A549 (cell line): ENCODE results near the gene ARMC7. TPM values are rescaled to one million over a fixed set of nuclear protein-coding genes. Genes with fewer than 3 reads are reported as not detected.

Experiments
- ATAC-seq, 2 experiments: fragments of 200-7000 bp in 1 of 2; fragments of >200 bp in 1 of 2; cut with Nextera tagmentation in 1 of 2; cut with Tn5 transposase in 1 of 2; 3 replicates each; pipeline versions ENCODE4 v1.8.0 to v1.9.1; 2018 to 2020; ENCODE audit warnings: mild to moderate bottlenecking in 1 of 2, moderate library complexity in 1 of 2
- CTCF ChIA-PET: fragments of 300-600 bp; sonication (Branson Sonifier 250); formaldehyde crosslinking; extraction: SDS; loops from one replicate; lab custom pipeline; 2021; ENCODE audit warnings: antibody characterized with exemption, inconsistent platforms; lab: Yijun Ruan, JAX
- POLR2A ChIA-PET: fragments of 350-600 bp; formaldehyde crosslinking; extraction: SDS; loops from one replicate; lab custom pipeline; 2021; ENCODE audit warnings: antibody characterized with exemption, inconsistent platforms; lab: Yijun Ruan, JAX
- DNase-seq, 2 experiments: peaks; one replicate each; pipeline versions ENCODE4 v3.0.0 to v3.0.0-alpha.2; 2011 to 2016; ENCODE audit warnings: low read depth in 1 of 2, low spot score in 1 of 2
- FAIRE-seq: peaks from 2 replicates; lab custom pipeline; 2011; peaks lifted over from hg19 to GRCh38; lab: Jason Lieb, UNC
- H3K27ac ChIP-seq, 2 experiments: fragments of >200 bp; sonication (Bioruptor Twin); formaldehyde crosslinking; 3 replicates each; pipeline ENCODE4 v1.5.1; 2016 to 2017
- H3K4me1 ChIP-seq: fragments of >200 bp; sonication (Bioruptor Twin); formaldehyde crosslinking; 3 replicates; pipeline ENCODE4 v1.6.1; 2016
- H3K4me2 ChIP-seq: fragments of >200 bp; sonication (Bioruptor Twin); formaldehyde crosslinking; 3 replicates; pipeline ENCODE4 v1.6.1; 2016
- H3K4me3 ChIP-seq: fragments of >200 bp; sonication (Bioruptor Twin); formaldehyde crosslinking; 3 replicates; pipeline ENCODE4 v1.5.1; 2016
- H3K9me3 ChIP-seq: fragments of >200 bp; sonication (Bioruptor Twin); formaldehyde crosslinking; 3 replicates; pipeline ENCODE4 v1.6.1; 2016
- BHLHE40 ChIP-seq: IDR thresholded peaks from 2 replicates; pipeline ENCODE4 v1.6.1; 2012; ENCODE audit warnings: low read depth, low read length, inconsistent platforms
- CBX2 ChIP-seq: fragments of 200-600 bp; sonication (generic); IDR thresholded peaks from 2 replicates; pipeline ENCODE4 v1.6.1; 2016; ENCODE audit warnings: low read depth, mild to moderate bottlenecking, borderline replicate concordance
- CEBPB ChIP-seq, 2 experiments: fragments of >200 bp in 1 of 2; sonication (Bioruptor Twin) in 1 of 2; formaldehyde crosslinking in 1 of 2; IDR thresholded peaks; 2 replicates each; pipeline ENCODE4 v1.6.1; 2012 to 2016
- CHD2 ChIP-seq: fragments of 150-350 bp; IDR thresholded peaks from 2 replicates; pipeline ENCODE4 v1.6.1; 2014; ENCODE audit warnings: low read length; ENCODE audit not compliant: partially characterized antibody
- CHD4 ChIP-seq: fragments of 200-600 bp; sonication (generic); IDR thresholded peaks from 2 replicates; pipeline ENCODE4 v1.6.1; 2016; ENCODE audit warnings: antibody characterized with exemption, mild to moderate bottlenecking, borderline replicate concordance
- EHMT2 ChIP-seq: fragments of 200-600 bp; sonication (generic); IDR thresholded peaks from 2 replicates; pipeline ENCODE4 v1.6.1; 2016; ENCODE audit warnings: antibody characterized with exemption, low read depth, mild to moderate bottlenecking, moderate library complexity
- EP300 ChIP-seq, 2 experiments: fragments of >200 bp; sonication (Bioruptor Twin); formaldehyde crosslinking; IDR thresholded peaks; 2 replicates in 1 of 2; 3 replicates in 1 of 2; pipeline ENCODE4 v1.6.1; 2016 to 2017
- ESRRA ChIP-seq: fragments of 150-350 bp; IDR thresholded peaks from 2 replicates; pipeline ENCODE4 v1.6.1; 2014; ENCODE audit warnings: mild to moderate bottlenecking, low read length, borderline replicate concordance
- FOSB ChIP-seq: fragments of 250-450 bp; sonication (Bioruptor Pico); IDR thresholded peaks from 2 replicates; pipeline ENCODE4 v1.5.0; 2020; ENCODE audit warnings: mild to moderate bottlenecking, moderate library complexity
- FOXS1 ChIP-seq: fragments of 250-450 bp; sonication (Bioruptor Pico); IDR thresholded peaks from 2 replicates; pipeline ENCODE4 v1.5.0; 2020; ENCODE audit warnings: mild to moderate bottlenecking, moderate library complexity
- GATA3 ChIP-seq: IDR thresholded peaks from 2 replicates; pipeline ENCODE4 v1.6.1; 2012; ENCODE audit warnings: borderline replicate concordance
- HDAC2 ChIP-seq: fragments of 200-600 bp; sonication (generic); IDR thresholded peaks from 2 replicates; pipeline ENCODE4 v1.6.1; 2016
- JUNB ChIP-seq: fragments of >200 bp; sonication (Bioruptor Twin); formaldehyde crosslinking; IDR thresholded peaks from 2 replicates; pipeline ENCODE4 v1.6.1; 2016
- MAFK ChIP-seq: fragments of 450-650 bp; IDR thresholded peaks from 2 replicates; pipeline ENCODE4 v1.6.1; 2014; ENCODE audit not compliant: partially characterized antibody
- MAZ ChIP-seq: fragments of 150-350 bp; IDR thresholded peaks from 2 replicates; pipeline ENCODE4 v1.6.1; 2014; ENCODE audit warnings: antibody characterized with exemption, low read depth, low read length, borderline replicate concordance
- MYC ChIP-seq: IDR thresholded peaks from 2 replicates; pipeline ENCODE4 v1.6.1; 2012; ENCODE audit warnings: mild to moderate bottlenecking, inconsistent platforms, low read length, improper control_type of control experiment, borderline replicate concordance
- NPAS2 ChIP-seq: fragments of 250-450 bp; sonication (Bioruptor Pico); IDR thresholded peaks from 2 replicates; pipeline ENCODE4 v1.8.0; 2022; ENCODE audit warnings: mild to moderate bottlenecking, moderate library complexity, borderline replicate concordance
- NR3C1 ChIP-seq: fragments of >200 bp; sonication (Bioruptor Twin); formaldehyde crosslinking; IDR thresholded peaks from 3 replicates; pipeline ENCODE4 v1.6.1; 2017
- POLR2A ChIP-seq: IDR thresholded peaks from 2 replicates; pipeline ENCODE4 v1.6.1; 2012; ENCODE audit warnings: mild to moderate bottlenecking, low read length
- POLR2AphosphoS2 ChIP-seq: conservative IDR thresholded peaks from 2 replicates; pipeline ENCODE4 v1.6.1; 2012; ENCODE audit warnings: low read length, improper control_type of control experiment, inconsistent platforms
- RARB ChIP-seq: fragments of 250-450 bp; sonication (Bioruptor Pico); IDR thresholded peaks from 2 replicates; pipeline ENCODE4 v1.8.0; 2021; ENCODE audit warnings: mild to moderate bottlenecking, moderate library complexity
- RNF2 ChIP-seq: fragments of 200-600 bp; sonication (generic); IDR thresholded peaks from 2 replicates; pipeline ENCODE4 v1.6.1; 2016; ENCODE audit warnings: low read depth, mild to moderate bottlenecking, antibody characterized with exemption, moderate library complexity, borderline replicate concordance
- SREBF2 ChIP-seq: fragments of 450-650 bp; IDR thresholded peaks from 2 replicates; pipeline ENCODE4 v1.6.1; 2014; ENCODE audit warnings: mild to moderate bottlenecking, moderate library complexity
- TFCP2L1 ChIP-seq: fragments of 250-450 bp; sonication (Bioruptor Pico); IDR thresholded peaks from 2 replicates; pipeline ENCODE4 v1.5.0; 2021; ENCODE audit warnings: mild to moderate bottlenecking
- ZFP36 ChIP-seq: fragments of 450-650 bp; IDR thresholded peaks from 2 replicates; pipeline ENCODE4 v1.6.1; 2014; ENCODE audit warnings: borderline replicate concordance; ENCODE audit not compliant: partially characterized antibody
- ZNF302 ChIP-seq: fragments of 250-450 bp; sonication (Bioruptor Pico); IDR thresholded peaks from 2 replicates; pipeline ENCODE4 v1.9.0; 2021; ENCODE audit warnings: inconsistent platforms, mild to moderate bottlenecking, moderate library complexity
- ZSCAN20 ChIP-seq: fragments of 250-450 bp; sonication (Bioruptor Pico); IDR thresholded peaks from 2 replicates; pipeline ENCODE4 v1.8.0; 2022; ENCODE audit warnings: mild to moderate bottlenecking, moderate library complexity
- WGBS: methylation state at CpG from one replicate; pipeline ENCODE4 v1.1.6; 2017; ENCODE audit errors: missing lambda C conversion rate; 5-methylcytosine and 5-hydroxymethylcytosine counted together
- polyA plus RNA-seq, 4 experiments: library from polyadenylated mRNA; depleted of rRNA in 3 of 4; stranded (reverse); fragments of >200 nt; fragmentation: RNase III in 1 of 4; extraction: RNeasy Plus Mini Kit Qiagen cat#74134 plus additional on column Dnase treatment in 1 of 4; gene quantifications; 2 replicates in 3 of 4; 3 replicates in 1 of 4; pipeline ENCODE4 v1.2.3, GENCODE V29; 2011 to 2017
- TF ChIP-seq, protein P1 (sequence below): IDR thresholded peaks from 2 replicates; pipeline ENCODE4 v1.6.1; 2012
- TF ChIP-seq, protein P2 (sequence below): fragments of >200 bp; sonication (Bioruptor Twin); formaldehyde crosslinking; IDR thresholded peaks from 3 replicates; pipeline ENCODE4 v1.6.1; 2016
- TF ChIP-seq, protein P3 (sequence below): fragments of 250-450 bp; sonication (Bioruptor Pico); IDR thresholded peaks from 2 replicates; pipeline ENCODE4 v1.5.0; 2021; ENCODE audit warnings: mild to moderate bottlenecking, moderate library complexity, borderline replicate concordance
- TF ChIP-seq, protein P4 (sequence below): fragments of >200 bp; sonication (Bioruptor Twin); formaldehyde crosslinking; IDR thresholded peaks from 3 replicates; pipeline ENCODE4 v1.5.1; 2016
- TF ChIP-seq, protein P5 (sequence below): fragments of 450-650 bp; IDR thresholded peaks from 2 replicates; pipeline ENCODE4 v1.6.1; 2014; ENCODE audit warnings: antibody characterized with exemption
- TF ChIP-seq, protein P6 (sequence below): IDR thresholded peaks from 2 replicates; pipeline ENCODE4 v1.6.1; 2012; ENCODE audit warnings: low read depth, borderline replicate concordance

ARMC7 gene
- polyA plus RNA-seq, 2 of the 4 experiments (the other 2 are of a cell fraction), result 8.5 to 12.6 TPM

DNA sequence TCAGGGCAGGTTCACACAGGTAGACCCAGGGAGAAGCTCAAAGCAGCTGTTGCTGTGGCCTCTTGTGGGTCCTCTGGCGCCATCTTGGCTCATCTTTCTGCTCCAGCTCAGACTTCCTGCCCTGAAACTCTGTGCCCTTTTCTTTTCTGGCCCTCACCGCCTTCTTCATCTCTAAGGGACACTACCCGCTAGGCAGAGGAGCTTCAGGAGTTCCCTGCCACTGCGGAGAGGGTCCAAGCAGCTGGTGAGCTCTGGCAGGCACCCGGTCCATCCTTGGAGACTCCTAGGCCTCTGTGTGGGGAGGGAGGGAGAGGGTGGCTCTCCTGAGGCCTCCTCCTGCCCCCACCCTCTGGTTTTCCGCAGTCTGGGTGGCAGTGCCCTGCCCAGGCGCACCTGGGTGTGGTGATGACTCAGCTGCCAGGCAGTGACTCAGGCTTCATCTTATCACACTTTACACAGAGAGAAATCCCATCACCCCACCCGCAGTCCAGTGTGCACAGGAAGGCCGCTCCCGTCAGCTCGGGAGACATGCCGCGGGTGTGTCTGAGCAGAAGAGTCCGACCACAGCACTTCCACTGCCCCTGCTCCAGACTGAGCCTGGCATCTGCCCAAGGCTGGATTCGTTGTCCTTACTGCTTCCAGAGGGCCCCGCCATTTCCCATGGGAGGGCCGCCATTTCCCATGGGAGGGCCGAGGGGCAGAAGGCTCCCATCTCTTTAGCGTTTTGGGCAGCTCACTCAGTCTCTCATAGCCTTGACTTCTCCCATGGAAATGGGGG, 14.5 kb downstream of the ARMC7 start:
- POLR2A ChIA-PET, result interaction anchor here (0.7 to 2.3 kb wide), 22 partner anchors 7 to 731 kb away, joined by 3 to 56 read pairs (median 4); partner anchors contain the start of genes ARMC7, FDXR, JPT1 and NT5C
- TF ChIP-seq POLR2AphosphoS2 (peak; percentile 76), SREBF2 (no peak), CHD4 (no peak), FOXS1 (peak; percentile 90; the same call in 1 of the 2 replicates), RNF2 (no peak), EHMT2 (peak; percentile 63; the same call in 1 of the 2 replicates), FOSB (CRISPR knock-in tag) (no peak; the same call in none of the 2 replicates), POLR2A (peak; percentile 62), EP300 (IDR thresholded peaks at IDR 0.05) (peak; percentile 30 to 80; a peak in 3 of 5 replicates), MAFK (peak; percentile 99), ZSCAN20 (CRISPR knock-in tag) (peak; percentile 89), ESRRA (no peak), CBX2 (no peak), CEBPB (IDR thresholded peaks at IDR 0.05) (peak in 1 of 2 experiments; percentile 63; a peak in 1 of 4 replicates), RARB (0 out of 2 replicates have a peak, but pooled peaks have one; percentile 66), MAZ (peak; percentile 99), CHD2 (no peak), GATA3 (peak; percentile 93), TFCP2L1 (peak; percentile 92), NR3C1 (no peak), JUNB (peak; percentile 93), BHLHE40 (0 out of 2 replicates have a peak, but pooled peaks have one; percentile 3), ZFP36 (no peak), MYC (peak; percentile 91), NPAS2 (peak; percentile 49; the same call in 1 of the 2 replicates), HDAC2 (no peak), ZNF302 (CRISPR knock-in tag) (peak; percentile 95)
- TF ChIP-seq, protein P1, sequence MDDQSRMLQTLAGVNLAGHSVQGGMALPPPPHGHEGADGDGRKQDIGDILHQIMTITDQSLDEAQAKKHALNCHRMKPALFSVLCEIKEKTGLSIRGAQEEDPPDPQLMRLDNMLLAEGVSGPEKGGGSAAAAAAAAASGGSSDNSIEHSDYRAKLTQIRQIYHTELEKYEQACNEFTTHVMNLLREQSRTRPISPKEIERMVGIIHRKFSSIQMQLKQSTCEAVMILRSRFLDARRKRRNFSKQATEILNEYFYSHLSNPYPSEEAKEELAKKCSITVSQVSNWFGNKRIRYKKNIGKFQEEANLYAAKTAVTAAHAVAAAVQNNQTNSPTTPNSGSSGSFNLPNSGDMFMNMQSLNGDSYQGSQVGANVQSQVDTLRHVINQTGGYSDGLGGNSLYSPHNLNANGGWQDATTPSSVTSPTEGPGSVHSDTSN, result peak; percentile 66; the same call in 1 of the 2 replicates
- TF ChIP-seq, protein P2, sequence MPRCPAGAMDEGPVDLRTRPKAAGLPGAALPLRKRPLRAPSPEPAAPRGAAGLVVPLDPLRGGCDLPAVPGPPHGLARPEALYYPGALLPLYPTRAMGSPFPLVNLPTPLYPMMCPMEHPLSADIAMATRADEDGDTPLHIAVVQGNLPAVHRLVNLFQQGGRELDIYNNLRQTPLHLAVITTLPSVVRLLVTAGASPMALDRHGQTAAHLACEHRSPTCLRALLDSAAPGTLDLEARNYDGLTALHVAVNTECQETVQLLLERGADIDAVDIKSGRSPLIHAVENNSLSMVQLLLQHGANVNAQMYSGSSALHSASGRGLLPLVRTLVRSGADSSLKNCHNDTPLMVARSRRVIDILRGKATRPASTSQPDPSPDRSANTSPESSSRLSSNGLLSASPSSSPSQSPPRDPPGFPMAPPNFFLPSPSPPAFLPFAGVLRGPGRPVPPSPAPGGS, result no peak; the same call in 1 of the 3 replicates
- TF ChIP-seq, protein P3, sequence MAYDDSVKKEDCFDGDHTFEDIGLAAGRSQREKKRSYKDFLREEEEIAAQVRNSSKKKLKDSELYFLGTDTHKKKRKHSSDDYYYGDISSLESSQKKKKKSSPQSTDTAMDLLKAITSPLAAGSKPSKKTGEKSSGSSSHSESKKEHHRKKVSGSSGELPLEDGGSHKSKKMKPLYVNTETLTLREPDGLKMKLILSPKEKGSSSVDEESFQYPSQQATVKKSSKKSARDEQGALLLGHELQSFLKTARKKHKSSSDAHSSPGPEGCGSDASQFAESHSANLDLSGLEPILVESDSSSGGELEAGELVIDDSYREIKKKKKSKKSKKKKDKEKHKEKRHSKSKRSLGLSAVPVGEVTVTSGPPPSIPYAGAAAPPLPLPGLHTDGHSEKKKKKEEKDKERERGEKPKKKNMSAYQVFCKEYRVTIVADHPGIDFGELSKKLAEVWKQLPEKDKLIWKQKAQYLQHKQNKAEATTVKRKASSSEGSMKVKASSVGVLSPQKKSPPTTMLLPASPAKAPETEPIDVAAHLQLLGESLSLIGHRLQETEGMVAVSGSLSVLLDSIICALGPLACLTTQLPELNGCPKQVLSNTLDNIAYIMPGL (CRISPR knock-in tag), result peak; percentile 98
- TF ChIP-seq, protein P4, sequence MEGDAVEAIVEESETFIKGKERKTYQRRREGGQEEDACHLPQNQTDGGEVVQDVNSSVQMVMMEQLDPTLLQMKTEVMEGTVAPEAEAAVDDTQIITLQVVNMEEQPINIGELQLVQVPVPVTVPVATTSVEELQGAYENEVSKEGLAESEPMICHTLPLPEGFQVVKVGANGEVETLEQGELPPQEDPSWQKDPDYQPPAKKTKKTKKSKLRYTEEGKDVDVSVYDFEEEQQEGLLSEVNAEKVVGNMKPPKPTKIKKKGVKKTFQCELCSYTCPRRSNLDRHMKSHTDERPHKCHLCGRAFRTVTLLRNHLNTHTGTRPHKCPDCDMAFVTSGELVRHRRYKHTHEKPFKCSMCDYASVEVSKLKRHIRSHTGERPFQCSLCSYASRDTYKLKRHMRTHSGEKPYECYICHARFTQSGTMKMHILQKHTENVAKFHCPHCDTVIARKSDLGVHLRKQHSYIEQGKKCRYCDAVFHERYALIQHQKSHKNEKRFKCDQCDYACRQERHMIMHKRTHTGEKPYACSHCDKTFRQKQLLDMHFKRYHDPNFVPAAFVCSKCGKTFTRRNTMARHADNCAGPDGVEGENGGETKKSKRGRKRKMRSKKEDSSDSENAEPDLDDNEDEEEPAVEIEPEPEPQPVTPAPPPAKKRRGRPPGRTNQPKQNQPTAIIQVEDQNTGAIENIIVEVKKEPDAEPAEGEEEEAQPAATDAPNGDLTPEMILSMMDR, result no peak; the same call in 2 of the 3 replicates
- TF ChIP-seq, protein P5, sequence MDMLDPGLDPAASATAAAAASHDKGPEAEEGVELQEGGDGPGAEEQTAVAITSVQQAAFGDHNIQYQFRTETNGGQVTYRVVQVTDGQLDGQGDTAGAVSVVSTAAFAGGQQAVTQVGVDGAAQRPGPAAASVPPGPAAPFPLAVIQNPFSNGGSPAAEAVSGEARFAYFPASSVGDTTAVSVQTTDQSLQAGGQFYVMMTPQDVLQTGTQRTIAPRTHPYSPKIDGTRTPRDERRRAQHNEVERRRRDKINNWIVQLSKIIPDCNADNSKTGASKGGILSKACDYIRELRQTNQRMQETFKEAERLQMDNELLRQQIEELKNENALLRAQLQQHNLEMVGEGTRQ, result no peak
- TF ChIP-seq, protein P6, sequence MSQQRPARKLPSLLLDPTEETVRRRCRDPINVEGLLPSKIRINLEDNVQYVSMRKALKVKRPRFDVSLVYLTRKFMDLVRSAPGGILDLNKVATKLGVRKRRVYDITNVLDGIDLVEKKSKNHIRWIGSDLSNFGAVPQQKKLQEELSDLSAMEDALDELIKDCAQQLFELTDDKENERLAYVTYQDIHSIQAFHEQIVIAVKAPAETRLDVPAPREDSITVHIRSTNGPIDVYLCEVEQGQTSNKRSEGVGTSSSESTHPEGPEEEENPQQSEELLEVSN, result peak; percentile 83

More for the DNA sequence above, 14.5 kb downstream of the ARMC7 start:
- Histone ChIP-seq H3K27ac (peak overlapping the region; percentile 92 to 97), H3K4me2 (peak overlapping the region; percentile 93), H3K4me1 (peaks cover 61% of the 10 kb centered on the region), H3K4me3 (peak overlapping the region; percentile 31), H3K9me3 (no peaks in the 10 kb centered on the region)
- CTCF ChIA-PET, result interaction anchor here (0.6 to 81.8 kb wide), 14 partner anchors 3 to 166 kb away, joined by 3 to 3429 read pairs (median 4); partner anchors contain the start of genes ARMC7, ATP5PD, JPT1 and KCTD2
- WGBS, result 4% methylated on average over 19 of the region's 19 CpGs
- FAIRE-seq (peak; percentile 95), ATAC-seq (peak; percentile 93), DNase-seq (peak; percentile 99 to 100)
